Activated CD4-positive, alpha-beta T cell treated with anti-CD3 and anti-CD28 coated beads, Interleukin-2, amount 50 U/mL, for 4 hours (primary cell): ENCODE measurements around the gene STEAP1.
"Not testable (repeated sequence)": the region's sequence is repeated elsewhere in the genome, so short reads cannot be mapped to it uniquely, and the experiment has no call there.

Experiments used
- DNase-seq, 2 experiments: peaks; one replicate each; pipeline ENCODE4 v3.0.0-alpha.2; 2020

STEAP1 gene

GRCh38 chr7:90175667-90176066, 21.4 kb downstream of the STEAP1 start:
- DNase-seq = no peak

GRCh38 chr7:90176195-90176594, 21.9 kb downstream of the STEAP1 start:
- DNase-seq = no peak

GRCh38 chr7:90178166-90178565, 23.9 kb downstream of the STEAP1 start:
- no peak for DNase-seq

- DNase-seq = no peak
These were observed 24.5 kb downstream of the STEAP1 start for GRCh38 chr7:90178679-90179278.

- no peak for DNase-seq
These were observed 25.8 kb downstream of the STEAP1 start for GRCh38 chr7:90180011-90180585.

- no peak for DNase-seq
These were observed 26.4 kb downstream of the STEAP1 start for GRCh38 chr7:90180649-90181048.

GRCh38 chr7:90181485-90181884, 27.2 kb downstream of the STEAP1 start:
- DNase-seq = no peak

- not testable (repeated sequence) for DNase-seq
These were observed 32.0 kb downstream of the STEAP1 start for GRCh38 chr7:90186290-90186689.

GRCh38 chr7:90187507-90188050, 33.3 kb downstream of the STEAP1 start:
- DNase-seq = no peak

- no peak for DNase-seq
These were observed 34.0 kb downstream of the STEAP1 start for GRCh38 chr7:90188281-90188680.

GRCh38 chr7:90190995-90191394, 36.7 kb downstream of the STEAP1 start:
- DNase-seq = no peak

GRCh38 chr7:90191648-90192047, 37.4 kb downstream of the STEAP1 start:
- DNase-seq = no peak

GRCh38 chr7:90192876-90193750, 38.8 kb downstream of the STEAP1 start:
- no peak for DNase-seq

GRCh38 chr7:90194911-90195809, 40.9 kb downstream of the STEAP1 start:
- DNase-seq = no peak

- no peak for DNase-seq
These were observed 47.4 kb downstream of the STEAP1 start for GRCh38 chr7:90201500-90202195.

GRCh38 chr7:90207956-90208355, 53.7 kb downstream of the STEAP1 start:
- no peak for DNase-seq

- DNase-seq = no peak
These were observed 55.5 kb downstream of the STEAP1 start for GRCh38 chr7:90209776-90210175.

- no peak for DNase-seq
These were observed 56.2 kb downstream of the STEAP1 start for GRCh38 chr7:90210475-90210874.

GRCh38 chr7:90210981-90211380, 56.7 kb downstream of the STEAP1 start:
- DNase-seq = no peak

GRCh38 chr7:90211391-90212148, 57.3 kb downstream of the STEAP1 start, which contains the start of gene STEAP2:
Gene STEAP2 (plus strand): TSS chr7:90211740. CDS start chr7:90225083, 13,343 bp downstream.
- DNase-seq = no peak

- DNase-seq = no peak
These were observed 57.9 kb downstream of the STEAP1 start for GRCh38 chr7:90212149-90212495.
